Right cardiac atrium (tissue), 5 donors: ENCODE results near the gene IGSF21. TPM values are rescaled to one million over a fixed set of nuclear protein-coding genes. Genes with fewer than 3 reads are reported as not detected.

Experiments
- ATAC-seq, 2 donors: fragments of 200-7000 bp; cut with Tn5 transposase; one replicate each; pipeline versions ENCODE4 v1.8.0 to v1.9.1; 2020; ENCODE audit warnings: moderate library complexity in 2 of 2, mild to moderate bottlenecking in 1 of 2
- DNase-seq, 3 donors: peaks; one replicate each; pipeline ENCODE4 v3.0.0-alpha.2; 2020
- H3K27ac ChIP-seq: one replicate; pipeline ENCODE4 v1.5.1; 2013; ENCODE audit warnings: mild to moderate bottlenecking, low read length, control low read depth, moderate library complexity
- H3K27me3 ChIP-seq: one replicate; pipeline ENCODE4 v1.6.1; 2013; ENCODE audit not compliant: control insufficient read depth, insufficient read depth
- H3K4me1 ChIP-seq: one replicate; pipeline ENCODE4 v1.6.1; 2013; ENCODE audit warnings: low read length; ENCODE audit not compliant: control insufficient read depth, insufficient read depth
- H3K4me3 ChIP-seq: one replicate; pipeline ENCODE4 v1.5.1; 2013; ENCODE audit warnings: low read length, control low read depth
- H3K9me3 ChIP-seq: one replicate; pipeline ENCODE4 v1.6.1; 2013; ENCODE audit warnings: low read length; ENCODE audit not compliant: control insufficient read depth
- WGBS: extraction: QIAGEN DNeasy Blood & Tissue Kit; methylation state at CpG from one replicate; pipeline ENCODE4 v1.1.7; 2013; 5-methylcytosine and 5-hydroxymethylcytosine counted together
- intact Hi-C, 4 donors: fragments of 100-400 bp; cut with DNase I; formaldehyde crosslinking; loops; one replicate each; pipeline versions ENCODE4 v1.11.0 to v1.14.0; 2022 to 2023
- polyA plus RNA-seq: library from polyadenylated mRNA; stranded (reverse); fragments of 200-250 nt; gene quantifications from one replicate; pipeline ENCODE4 v1.2.3, GENCODE V29; 2013
- total RNA-seq, 4 donors: library from RNA; stranded (reverse); fragmentation: NEBNext Ultra II Directional; extraction: Animal tissue kit (Norgen Biotek cat#: 25700); gene quantifications; one replicate each; pipeline ENCODE4 v1.2.1, GENCODE V29; 2021
- donor health status: healthy with polysubstance abuse.
- donor health status: DM: no; HTN: yes; CAD: no.
- donor health status: DM: no; HTN: no; CAD: no.
- donor health status: DM: no; HTN: yes; CAD: no; lungs with severe emphysema.
- donor health status: DM: yes; HTN: yes; CAD: no.

The IGSF21 gene
- total and polyA plus RNA-seq, 5 donors = 0.52 to 3.1 (median 1.7) TPM

- no peak overlapping the region for H3K4me3 ChIP-seq
- no peak overlapping the region for H3K27ac ChIP-seq
- DNase-seq = no peak
- ATAC-seq = no peak
- H3K9me3 ChIP-seq = no peaks in the 10 kb centered on the region
- H3K4me1 ChIP-seq = no peaks in the 10 kb centered on the region
- 12% methylated on average over 9 of the region's 9 CpGs for WGBS
- intact Hi-C loops = no loop called here
- no peaks in the 10 kb centered on the region for H3K27me3 ChIP-seq
Observed at GRCh38 chr1:18230840-18231239, 123.2 kb downstream of the IGSF21 start.

GRCh38 chr1:18232052-18232451 lies 124.5 kb downstream of the IGSF21 start:
- no peak for DNase-seq
- no peak overlapping the region for H3K27ac ChIP-seq
- H3K4me3 ChIP-seq = no peak overlapping the region
- 100% methylated on average over 1 of the region's 1 CpG for WGBS
- intact Hi-C loops = no loop called here
- no peaks in the 10 kb centered on the region for H3K27me3 ChIP-seq
- no peaks in the 10 kb centered on the region for H3K9me3 ChIP-seq
- ATAC-seq = no peak
- no peaks in the 10 kb centered on the region for H3K4me1 ChIP-seq

- H3K4me1 ChIP-seq = no peaks in the 10 kb centered on the region
- no peak overlapping the region for H3K4me3 ChIP-seq
- no peak for ATAC-seq
- H3K27me3 ChIP-seq = no peaks in the 10 kb centered on the region
- no peak for DNase-seq
- no peaks in the 10 kb centered on the region for H3K9me3 ChIP-seq
- WGBS = 79% methylated on average over 5 of the region's 5 CpGs
- H3K27ac ChIP-seq = no peak overlapping the region
- intact Hi-C loops = no loop called here
Observed at GRCh38 chr1:18233176-18233864, 125.7 kb downstream of the IGSF21 start.

- 56% methylated on average over 6 of the region's 6 CpGs for WGBS
- intact Hi-C loops = no loop called here
- H3K4me3 ChIP-seq = no peak overlapping the region
- H3K9me3 ChIP-seq = no peaks in the 10 kb centered on the region
- no peak for ATAC-seq
- H3K4me1 ChIP-seq = no peaks in the 10 kb centered on the region
- DNase-seq = no peak
- no peak overlapping the region for H3K27ac ChIP-seq
- no peaks in the 10 kb centered on the region for H3K27me3 ChIP-seq
Observed at GRCh38 chr1:18234790-18235242, 127.2 kb downstream of the IGSF21 start.

GRCh38 chr1:18237371-18237770 lies 129.8 kb downstream of the IGSF21 start:
- no peak overlapping the region for H3K27ac ChIP-seq
- no peak overlapping the region for H3K4me3 ChIP-seq
- H3K27me3 ChIP-seq = no peaks in the 10 kb centered on the region
- H3K4me1 ChIP-seq = no peaks in the 10 kb centered on the region
- ATAC-seq = no peak
- 68% methylated on average over 9 of the region's 9 CpGs for WGBS
- intact Hi-C loops = no loop called here
- H3K9me3 ChIP-seq = no peaks in the 10 kb centered on the region
- DNase-seq = no peak

GRCh38 chr1:18238190-18238589 lies 130.6 kb downstream of the IGSF21 start:
- Histone ChIP-seq H3K4me1 (no peaks in the 10 kb centered on the region), H3K9me3 (no peaks in the 10 kb centered on the region), H3K27me3 (no peaks in the 10 kb centered on the region), H3K4me3 (no peak overlapping the region), H3K27ac (no peak overlapping the region)
- WGBS = 36% methylated on average over 5 of the region's 5 CpGs
- DNase-seq = no peak
- intact Hi-C loops = no loop called here
- ATAC-seq = no peak

- ATAC-seq = no peak
Observed at GRCh38 chr1:18239671-18240070, 132.1 kb downstream of the IGSF21 start.

GRCh38 chr1:18240906-18241305 lies 133.3 kb downstream of the IGSF21 start:
- H3K27ac ChIP-seq = no peak overlapping the region
- DNase-seq (no peak), ATAC-seq (no peak)
- H3K9me3 ChIP-seq = no peaks in the 10 kb centered on the region
- WGBS = 8% methylated on average over 1 of the region's 1 CpG
- no peaks in the 10 kb centered on the region for H3K4me1 ChIP-seq
- intact Hi-C loops = no loop called here
- no peak overlapping the region for H3K4me3 ChIP-seq
- H3K27me3 ChIP-seq = no peaks in the 10 kb centered on the region

More at GRCh38 chr1:18239671-18240070, 132.1 kb downstream of the IGSF21 start:
- WGBS = 68% methylated on average over 4 of the region's 4 CpGs
- H3K9me3 ChIP-seq = no peaks in the 10 kb centered on the region
- no peak for DNase-seq
- no peak overlapping the region for H3K4me3 ChIP-seq
- no peaks in the 10 kb centered on the region for H3K4me1 ChIP-seq
- intact Hi-C loops = no loop called here
- H3K27me3 ChIP-seq = no peaks in the 10 kb centered on the region
- no peak overlapping the region for H3K27ac ChIP-seq

- Histone ChIP-seq H3K4me3 (no peak overlapping the region), H3K27ac (no peak overlapping the region), H3K4me1 (no peaks in the 10 kb centered on the region), H3K9me3 (no peaks in the 10 kb centered on the region), H3K27me3 (no peaks in the 10 kb centered on the region)
- ATAC-seq (no peak), DNase-seq (no peak)
- 51% methylated on average over 7 of the region's 7 CpGs for WGBS
- intact Hi-C loops = no loop called here
Observed at GRCh38 chr1:18241891-18242290, 134.3 kb downstream of the IGSF21 start.

GRCh38 chr1:18243503-18244175 lies 136.0 kb downstream of the IGSF21 start:
- intact Hi-C loops = no loop called here
- ATAC-seq = no peak
- no peak overlapping the region for H3K27ac ChIP-seq
- H3K9me3 ChIP-seq = no peaks in the 10 kb centered on the region
- no peaks in the 10 kb centered on the region for H3K27me3 ChIP-seq
- DNase-seq = no peak
- H3K4me3 ChIP-seq = no peak overlapping the region
- no peaks in the 10 kb centered on the region for H3K4me1 ChIP-seq
- 46% methylated on average over 10 of the region's 10 CpGs for WGBS

GRCh38 chr1:18244762-18245161 lies 137.2 kb downstream of the IGSF21 start:
- H3K27me3 ChIP-seq = no peaks in the 10 kb centered on the region
- WGBS = 69% methylated on average over 1 of the region's 1 CpG

More at GRCh38 chr1:18244762-18245161, 137.2 kb downstream of the IGSF21 start:
- intact Hi-C loops = no loop called here
- Histone ChIP-seq H3K9me3 (no peaks in the 10 kb centered on the region), H3K4me1 (no peaks in the 10 kb centered on the region), H3K27ac (no peak overlapping the region), H3K4me3 (no peak overlapping the region)
- DNase-seq = no peak
- ATAC-seq = no peak
